SK-N-SH (cell line): ENCODE data around the gene DCUN1D3.

ENCODE experiments used
- CHD2 ChIP-seq: fragments of 150-350 bp; IDR thresholded peaks from 2 replicates; pipeline ENCODE4 v1.6.1; 2018; ENCODE audit warnings: low read length; ENCODE audit not compliant: partially characterized antibody
- GABPA ChIP-seq: IDR thresholded peaks from 2 replicates; pipeline ENCODE4 v1.4.0; 2012; ENCODE audit warnings: low read depth, mild to moderate bottlenecking
- MAX ChIP-seq: IDR thresholded peaks from 2 replicates; pipeline ENCODE4 v1.4.0; 2012; ENCODE audit warnings: low read depth
- RAD21 ChIP-seq: IDR thresholded peaks from 2 replicates; pipeline ENCODE4 v1.6.1; 2012; ENCODE audit warnings: mild to moderate bottlenecking, low read length
- SIN3A ChIP-seq: IDR thresholded peaks from 2 replicates; pipeline ENCODE4 v1.6.1; 2012; ENCODE audit warnings: low read depth, mild to moderate bottlenecking, low read length, moderate library complexity, borderline replicate concordance

- TF ChIP-seq MAX (no peak), CHD2 (no peak), SIN3A (no peak), GABPA (no peak), RAD21 (no peak)
Observed at GRCh38 chr16:20812510-20812909, 87.6 kb downstream of the DCUN1D3 start.
